ENCODE data around the gene USH1C.

Gene USH1C

DNA sequence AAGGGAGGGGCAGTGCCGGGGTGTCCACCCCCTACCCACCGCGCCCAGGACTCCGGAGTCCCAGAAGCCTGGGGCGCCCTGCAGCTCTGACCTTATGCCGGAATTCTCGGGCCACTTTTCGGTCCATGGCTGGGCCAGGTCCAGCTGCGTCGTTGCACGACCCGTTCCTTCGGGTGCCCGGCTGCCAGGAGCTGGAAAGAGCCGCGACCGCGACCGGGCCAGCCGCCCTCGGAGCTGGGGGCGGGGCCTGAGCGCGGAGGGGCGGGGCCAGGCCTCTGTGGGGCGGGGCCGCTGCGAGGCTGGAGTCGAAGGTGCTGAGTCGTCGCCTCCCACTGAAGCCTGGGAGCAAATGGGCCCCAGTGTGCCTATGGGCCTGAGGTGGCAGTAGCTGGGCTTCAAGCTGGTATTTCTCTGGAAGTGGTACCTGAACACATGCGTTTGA lies at the start of gene USH1C:
Gene USH1C, minus strand, starts transcription at position 236 of the 442 bp plus-strand sequence. Its CDS starts 109 bp downstream, at position 127.
- peak; percentile 6 to 24 (median 6) for DNase-seq (ENCODE audit: low read depth in 3 of 3)

DNA sequence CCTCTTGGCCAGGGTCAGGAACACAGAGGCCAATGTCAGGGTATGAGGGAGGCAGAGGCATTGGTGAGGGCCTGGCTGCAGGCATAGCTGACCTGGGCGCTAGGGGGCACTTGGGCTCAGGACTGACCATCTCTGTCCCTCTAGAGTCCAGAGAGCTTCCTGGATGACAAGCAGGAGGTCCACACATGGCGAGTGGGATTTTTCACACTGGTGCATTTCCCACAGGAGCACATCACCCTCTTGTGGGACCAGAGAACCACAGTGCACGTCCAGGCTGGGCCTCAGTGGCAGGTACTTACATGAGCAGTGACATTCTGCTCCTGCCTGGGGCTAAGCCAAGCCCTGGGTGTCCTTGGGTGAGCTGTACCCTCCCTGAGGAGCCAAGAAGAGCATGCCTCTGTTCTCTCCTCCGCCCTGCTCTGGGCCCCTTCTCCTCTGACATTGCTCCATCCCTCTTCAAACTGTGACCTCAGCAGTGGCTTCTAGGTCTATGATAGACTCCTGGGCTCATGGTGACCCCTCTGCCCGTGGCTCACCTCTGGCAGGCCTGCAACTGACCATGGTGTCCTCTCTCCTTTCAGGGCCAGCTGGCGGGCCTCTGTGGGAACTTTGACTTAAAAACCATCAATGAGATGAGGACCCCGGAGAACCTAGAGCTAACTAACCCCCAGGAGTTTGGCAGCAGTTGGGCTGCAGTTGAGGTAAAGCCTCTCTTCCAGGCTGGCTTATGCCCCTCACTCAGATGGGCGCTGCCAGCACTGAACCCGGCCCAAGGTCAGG lies 49.4 kb upstream of the USH1C start:
- no peak for DNase-seq (ENCODE audit: low read depth in 3 of 3)

- no peak for DNase-seq (ENCODE audit: low read depth in 3 of 3)
Observed at GRCh38 chr11:17591293-17591692, 47.1 kb upstream of the USH1C start.

DNA sequence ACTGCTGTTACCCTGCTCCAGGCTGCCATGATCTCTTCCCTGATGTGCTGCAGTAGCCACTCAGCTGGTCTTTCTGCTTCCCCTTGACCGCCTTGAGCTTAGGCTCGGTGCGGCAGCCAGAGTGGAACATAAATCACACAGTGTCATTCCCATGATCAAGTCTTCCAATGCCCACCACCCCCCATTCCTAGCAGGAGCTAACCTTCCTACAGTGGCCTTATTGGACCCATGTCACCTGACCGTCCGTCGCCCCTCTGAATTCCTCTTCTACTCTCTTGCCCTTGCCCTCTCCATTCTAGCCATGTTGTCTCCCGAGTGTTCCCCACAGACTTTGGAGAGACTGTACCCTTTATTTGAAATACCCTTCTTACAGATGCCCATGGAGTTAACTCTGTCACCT lies 46.2 kb upstream of the USH1C start:
- no peak for DNase-seq (ENCODE audit: low read depth in 3 of 3)

DNA sequence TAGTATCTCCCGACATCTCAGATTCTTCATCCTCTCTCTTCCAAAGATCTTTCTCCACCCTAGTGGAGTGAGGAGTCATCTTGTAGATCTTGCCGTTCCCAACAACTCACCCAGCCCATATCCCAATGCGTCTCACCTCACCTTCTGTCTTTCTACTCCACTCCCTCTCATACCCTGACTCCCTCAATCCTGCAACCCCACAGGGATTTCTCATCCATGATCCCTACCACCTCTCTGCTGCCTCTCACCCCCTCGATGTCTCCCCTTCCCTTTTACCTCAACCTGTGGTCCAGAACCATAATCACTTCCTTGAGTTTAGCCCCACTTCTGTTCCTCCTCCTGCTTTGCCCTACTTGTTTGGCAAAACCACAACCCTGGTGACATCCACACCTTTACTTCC lies 44.5 kb upstream of the USH1C start:
- no peak for DNase-seq (ENCODE audit: low read depth in 3 of 3)

- no peak for DNase-seq (ENCODE audit: low read depth in 3 of 3)
Observed at GRCh38 chr11:17588166-17588565, 44.0 kb upstream of the USH1C start.

GRCh38 chr11:17585911-17586695 lies 41.9 kb upstream of the USH1C start:
- no peak for DNase-seq (ENCODE audit: low read depth in 3 of 3)

GRCh38 chr11:17581732-17582053 lies 37.5 kb upstream of the USH1C start:
- no peak for DNase-seq (ENCODE audit: low read depth in 3 of 3)

GRCh38 chr11:17581036-17581731 lies 37.0 kb upstream of the USH1C start:
- DNase-seq (ENCODE audit: low read depth in 3 of 3), result no peak

DNA sequence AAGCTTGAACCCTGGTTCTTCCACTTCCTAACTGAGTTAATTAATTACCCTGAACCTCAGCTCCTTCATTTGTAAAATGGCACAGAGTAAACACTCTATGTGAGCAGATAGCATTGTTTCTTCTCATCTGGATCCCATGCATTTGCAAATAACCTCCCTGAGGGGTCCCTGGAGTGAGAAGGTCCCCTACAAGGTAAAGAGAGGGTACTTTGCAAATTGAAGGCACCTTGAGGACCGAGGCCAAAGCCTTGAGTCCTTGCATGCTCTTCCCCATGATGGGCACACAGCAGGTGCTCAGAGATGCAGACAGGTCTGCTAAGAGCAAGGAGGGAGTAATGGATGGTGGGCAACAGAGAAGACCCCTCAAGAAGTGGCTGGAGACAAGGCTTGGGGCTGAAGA lies 36.1 kb upstream of the USH1C start:
- DNase-seq (ENCODE audit: low read depth in 3 of 3), result no peak

DNA sequence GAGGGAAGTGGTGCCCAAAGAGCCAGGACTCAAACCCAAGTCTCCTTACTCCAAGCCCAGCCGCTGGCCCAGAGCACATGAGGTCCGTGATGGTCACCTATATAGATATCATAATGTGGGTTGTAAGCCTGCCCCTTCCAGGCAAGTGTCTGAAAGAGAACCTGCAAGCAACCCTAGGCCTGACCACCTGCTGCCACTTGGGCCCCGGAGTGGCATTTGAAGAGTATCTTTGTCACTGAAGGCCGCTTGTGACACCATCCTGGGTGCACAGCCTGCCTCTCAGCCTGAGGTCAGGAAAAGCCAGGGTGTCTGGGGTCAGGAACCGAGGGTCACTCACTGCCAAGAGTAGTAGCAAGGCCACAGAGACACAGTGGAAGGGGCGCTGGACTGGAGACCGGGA lies 35.2 kb upstream of the USH1C start:
- DNase-seq (ENCODE audit: low read depth in 3 of 3), result no peak

DNA sequence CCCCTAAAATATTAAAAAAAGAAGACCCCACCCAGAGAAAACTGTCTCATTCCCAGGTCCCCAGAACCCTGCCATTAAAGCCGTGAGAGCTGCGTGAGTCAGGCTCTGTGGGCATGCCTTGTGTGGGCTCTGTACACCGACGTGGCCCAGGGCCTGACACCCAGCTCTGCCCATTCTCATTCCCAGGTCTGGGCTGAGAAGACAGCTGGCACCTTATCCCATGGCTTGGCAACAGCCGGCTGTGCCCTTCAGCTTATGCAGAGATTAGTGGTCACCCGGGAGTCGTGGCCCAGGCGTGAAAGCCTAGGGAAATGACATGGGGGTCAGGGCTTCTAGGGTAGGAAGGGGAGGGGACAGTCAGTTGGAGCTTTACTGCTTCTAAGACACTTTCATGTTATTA lies 34.7 kb upstream of the USH1C start:
- DNase-seq (ENCODE audit: low read depth in 3 of 3), result no peak

- no peak for DNase-seq (ENCODE audit: low read depth in 3 of 3)
Observed at GRCh38 chr11:17578296-17578695, 34.1 kb upstream of the USH1C start.

DNA sequence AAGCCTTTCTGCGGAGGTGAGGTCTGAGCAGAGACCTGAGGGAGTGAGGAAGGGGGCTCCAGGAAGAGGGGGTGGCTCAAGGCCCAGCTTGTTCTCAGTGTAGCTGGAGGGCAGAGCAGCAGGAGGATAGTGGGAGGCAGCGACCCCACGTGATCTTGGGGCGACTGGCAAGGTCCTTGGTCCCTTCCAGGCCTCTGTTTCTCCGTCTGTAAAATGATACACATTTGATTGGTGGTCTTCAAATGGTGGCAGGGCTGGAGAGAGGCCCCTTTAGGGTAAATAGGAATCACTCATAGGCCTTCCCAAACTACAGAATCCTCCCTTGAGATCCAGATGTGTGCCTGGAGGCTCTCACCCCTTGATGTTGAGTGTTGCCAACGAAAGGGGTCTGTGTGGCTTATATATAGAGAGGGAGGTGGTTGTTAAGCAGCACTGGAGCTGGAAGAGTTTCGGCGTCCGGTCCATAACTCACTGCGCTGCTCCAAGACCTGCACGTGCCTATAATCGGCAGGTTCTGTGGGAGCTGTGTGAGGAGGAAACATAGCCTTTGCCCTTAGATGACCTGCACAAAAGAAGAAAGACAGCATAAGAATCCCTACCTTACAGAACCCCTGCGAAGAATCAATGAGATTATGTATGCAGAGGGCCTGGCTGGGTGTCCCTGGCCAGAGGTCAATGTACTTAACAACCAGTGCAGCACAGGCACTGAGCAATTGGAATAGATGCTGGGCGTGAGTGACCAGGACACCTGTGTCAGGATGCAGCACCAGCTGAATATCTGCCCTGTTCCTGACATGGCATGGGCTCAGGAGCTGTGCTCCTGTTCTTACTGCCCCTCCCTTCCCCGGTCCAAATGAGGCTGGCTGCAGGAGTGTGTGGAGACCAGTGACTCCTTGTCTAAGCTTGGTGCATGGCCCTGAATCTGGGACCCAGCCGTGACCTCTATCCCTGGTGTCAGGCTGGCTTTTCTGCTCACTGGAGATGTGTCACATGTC lies 31.5 kb upstream of the USH1C start:
- DNase-seq (ENCODE audit: low read depth in 3 of 3), result no peak

- DNase-seq (ENCODE audit: low read depth in 3 of 3), result no peak
Observed at GRCh38 chr11:17574141-17575091, 30.2 kb upstream of the USH1C start.

GRCh38 chr11:17573526-17573925 lies 29.3 kb upstream of the USH1C start:
- DNase-seq (ENCODE audit: low read depth in 3 of 3), result no peak

- DNase-seq (ENCODE audit: low read depth in 3 of 3), result no peak
Observed at GRCh38 chr11:17572791-17573460, 28.7 kb upstream of the USH1C start.

GRCh38 chr11:17572359-17572690 lies 28.1 kb upstream of the USH1C start:
- no peak for DNase-seq (ENCODE audit: low read depth in 3 of 3)

DNA sequence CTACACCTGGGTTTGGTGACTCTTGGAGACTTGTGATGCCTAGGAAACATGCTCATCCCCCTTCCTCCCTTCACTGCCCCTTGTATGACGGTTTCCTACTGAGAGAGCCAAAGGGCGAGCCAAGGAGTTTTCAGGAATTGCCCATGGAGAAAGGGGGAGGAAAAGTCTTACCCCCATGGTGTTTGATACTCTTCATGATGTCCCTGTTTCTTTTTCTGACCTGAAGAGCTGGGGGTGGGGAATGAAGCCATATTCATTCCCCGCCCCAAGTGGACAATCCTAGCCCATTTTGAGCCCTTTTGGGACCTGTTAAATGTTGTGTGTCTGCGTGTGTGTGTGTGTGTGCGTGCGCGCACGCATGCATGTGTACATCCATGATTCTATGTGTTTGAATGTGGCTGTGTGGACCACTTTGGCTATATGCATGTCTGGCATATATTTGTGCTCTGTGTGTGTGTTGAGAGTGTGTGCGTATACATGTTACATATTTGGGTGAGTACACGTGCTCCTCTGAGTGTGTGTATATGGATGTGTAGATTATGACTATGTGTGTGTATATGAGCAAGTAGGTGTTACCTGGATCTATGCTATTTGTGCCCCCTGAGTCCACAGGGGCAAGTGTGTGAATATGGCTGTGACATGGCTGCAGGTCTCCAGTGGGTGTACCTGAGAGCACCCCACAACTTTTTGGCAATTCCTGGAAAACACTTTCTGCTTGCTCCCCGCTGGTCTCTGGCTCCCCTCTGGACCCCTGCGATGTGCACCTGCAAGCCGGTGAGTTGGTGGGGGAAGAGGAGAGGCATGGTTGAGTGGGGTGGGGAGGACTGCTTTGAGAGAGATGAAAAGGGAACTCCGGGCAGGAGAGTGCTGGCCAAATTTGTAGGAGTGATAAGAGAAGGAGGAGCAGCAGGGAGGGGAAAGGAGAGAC lies 27.5 kb upstream of the USH1C start:
- DNase-seq (ENCODE audit: low read depth in 3 of 3), result no peak

Data from stimulated activated CD4-positive, alpha-beta T cell treated with anti-CD3 and anti-CD28 coated beads, TNF-alpha, amount 100 ng/mL, for 48 hours (primary cell).